ENCODE results near the gene DTD1.

The DTD1 gene

GRCh38 chr20:18671203-18671710, 83.4 kb downstream of the DTD1 start:
- no peak for TF ChIP-seq CTCF (IDR thresholded peaks at IDR 0.05; ENCODE audit: extremely low read depth, insufficient read depth, missing control alignments)
- no peak for DNase-seq (ENCODE audit: low spot score)
- in situ Hi-C loops (cut with MboI; ENCODE audit: low pct_unique_long_range_greater_than_20kb, low sequenced_read_pairs, unreplicated experiment), result no loop called here

- no peak for DNase-seq (ENCODE audit: low spot score)
- TF ChIP-seq CTCF (IDR thresholded peaks at IDR 0.05; ENCODE audit: extremely low read depth, insufficient read depth, missing control alignments), result no peak
- in situ Hi-C loops (cut with MboI; ENCODE audit: low pct_unique_long_range_greater_than_20kb, low sequenced_read_pairs, unreplicated experiment), result no loop called here
Observed at GRCh38 chr20:18672834-18673233, 85.0 kb downstream of the DTD1 start.

GRCh38 chr20:18676396-18676795, 88.5 kb downstream of the DTD1 start:
- DNase-seq (ENCODE audit: low spot score), result no peak
- in situ Hi-C loops (cut with MboI; ENCODE audit: low pct_unique_long_range_greater_than_20kb, low sequenced_read_pairs, unreplicated experiment), result no loop called here
- no peak for TF ChIP-seq CTCF (IDR thresholded peaks at IDR 0.05; ENCODE audit: extremely low read depth, insufficient read depth, missing control alignments)

- no peak for TF ChIP-seq CTCF (IDR thresholded peaks at IDR 0.05; ENCODE audit: extremely low read depth, insufficient read depth, missing control alignments)
- in situ Hi-C loops (cut with MboI; ENCODE audit: low pct_unique_long_range_greater_than_20kb, low sequenced_read_pairs, unreplicated experiment), result no loop called here
- DNase-seq (ENCODE audit: low spot score), result no peak
Observed at GRCh38 chr20:18677126-18677525, 89.3 kb downstream of the DTD1 start.

- no peak for TF ChIP-seq CTCF (IDR thresholded peaks at IDR 0.05; ENCODE audit: extremely low read depth, insufficient read depth, missing control alignments)
- in situ Hi-C loops (cut with MboI; ENCODE audit: low pct_unique_long_range_greater_than_20kb, low sequenced_read_pairs, unreplicated experiment), result no loop called here
- DNase-seq (ENCODE audit: low spot score), result peak; percentile 21
Observed at GRCh38 chr20:18678549-18679419, 90.9 kb downstream of the DTD1 start.

GRCh38 chr20:18683839-18684238, 96.0 kb downstream of the DTD1 start:
- in situ Hi-C loops (cut with MboI; ENCODE audit: low pct_unique_long_range_greater_than_20kb, low sequenced_read_pairs, unreplicated experiment), result no loop called here
- DNase-seq (ENCODE audit: low spot score), result no peak
- no peak for TF ChIP-seq CTCF (IDR thresholded peaks at IDR 0.05; ENCODE audit: extremely low read depth, insufficient read depth, missing control alignments)
